HL-60 (cell line): ENCODE measurements around the gene CLINT1.

Experiments used
- CTCF ChIP-seq: IDR thresholded peaks from one replicate; pipeline ENCODE4 v1.5.1; 2011; ENCODE audit warnings: low read length, control low read depth, inconsistent platforms; ENCODE audit not compliant: insufficient read depth
- GABPA ChIP-seq: IDR thresholded peaks from 2 replicates; pipeline ENCODE4 v1.6.1; 2012; ENCODE audit warnings: low read depth
- POLR2AphosphoS5 ChIP-seq: IDR thresholded peaks from 2 replicates; pipeline ENCODE4 v1.6.1; 2012; ENCODE audit warnings: low read depth
- REST ChIP-seq: IDR thresholded peaks from 2 replicates; pipeline ENCODE4 v1.6.1; 2012; ENCODE audit warnings: low read depth; ENCODE audit not compliant: insufficient replicate concordance

- no peak for TF ChIP-seq CTCF
- no peak for TF ChIP-seq POLR2AphosphoS5
- TF ChIP-seq REST: no peak
- TF ChIP-seq GABPA: no peak
These were observed 46.9 kb downstream of the CLINT1 start for GRCh38 chr5:157812086-157812485.
